ENCODE measurements around the gene CALML4. TPM values are rescaled to one million over a fixed set of nuclear protein-coding genes. Genes with fewer than 3 reads are reported as not detected.

The CALML4 gene
- polyA plus RNA-seq, 1 experiment = 0.47 TPM

DNA sequence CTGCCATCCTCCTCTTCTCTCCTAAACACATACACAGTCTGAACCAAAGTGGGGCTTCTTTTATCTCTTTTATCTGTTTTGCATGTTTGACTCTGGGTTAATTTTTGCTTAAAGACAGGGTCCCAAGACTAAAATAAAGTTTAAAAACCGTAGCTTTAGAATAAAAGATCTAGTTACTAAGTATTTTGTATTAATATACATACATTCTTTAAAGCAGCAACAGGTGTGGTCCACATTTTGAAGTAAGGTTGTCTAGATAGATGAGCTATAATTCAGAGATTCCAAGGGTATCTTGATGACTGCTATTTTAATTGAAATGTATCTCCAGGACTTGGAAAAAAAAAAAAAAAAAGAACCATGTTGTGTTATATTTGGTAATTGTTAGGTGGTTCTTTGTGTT, 61.3 kb downstream of the CALML4 start:
- no peak for DNase-seq (ENCODE audit: low read depth)
- TF ChIP-seq, protein P1, sequence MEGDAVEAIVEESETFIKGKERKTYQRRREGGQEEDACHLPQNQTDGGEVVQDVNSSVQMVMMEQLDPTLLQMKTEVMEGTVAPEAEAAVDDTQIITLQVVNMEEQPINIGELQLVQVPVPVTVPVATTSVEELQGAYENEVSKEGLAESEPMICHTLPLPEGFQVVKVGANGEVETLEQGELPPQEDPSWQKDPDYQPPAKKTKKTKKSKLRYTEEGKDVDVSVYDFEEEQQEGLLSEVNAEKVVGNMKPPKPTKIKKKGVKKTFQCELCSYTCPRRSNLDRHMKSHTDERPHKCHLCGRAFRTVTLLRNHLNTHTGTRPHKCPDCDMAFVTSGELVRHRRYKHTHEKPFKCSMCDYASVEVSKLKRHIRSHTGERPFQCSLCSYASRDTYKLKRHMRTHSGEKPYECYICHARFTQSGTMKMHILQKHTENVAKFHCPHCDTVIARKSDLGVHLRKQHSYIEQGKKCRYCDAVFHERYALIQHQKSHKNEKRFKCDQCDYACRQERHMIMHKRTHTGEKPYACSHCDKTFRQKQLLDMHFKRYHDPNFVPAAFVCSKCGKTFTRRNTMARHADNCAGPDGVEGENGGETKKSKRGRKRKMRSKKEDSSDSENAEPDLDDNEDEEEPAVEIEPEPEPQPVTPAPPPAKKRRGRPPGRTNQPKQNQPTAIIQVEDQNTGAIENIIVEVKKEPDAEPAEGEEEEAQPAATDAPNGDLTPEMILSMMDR (IDR thresholded peaks at IDR 0.05; ENCODE audit: insufficient read depth, low read depth, low read length) = no peak
- Histone ChIP-seq H3K4me3 (ENCODE audit: low read depth, low read length) (no peak overlapping the region), H3K27me3 (ENCODE audit: control insufficient read depth, insufficient read depth, low read length) (no peaks in the 10 kb centered on the region), H3K36me3 (ENCODE audit: control insufficient read depth, insufficient read depth, low read length) (no peaks in the 10 kb centered on the region)
- CTCF ChIA-PET = interaction anchor here (0.6 to 1.2 kb wide), 3 partner anchors 11 to 281 kb away, joined by 3 to 5 read pairs (median 4); no protein-coding TSS in a partner anchor
- POLR2A ChIA-PET = no interaction called here

DNA sequence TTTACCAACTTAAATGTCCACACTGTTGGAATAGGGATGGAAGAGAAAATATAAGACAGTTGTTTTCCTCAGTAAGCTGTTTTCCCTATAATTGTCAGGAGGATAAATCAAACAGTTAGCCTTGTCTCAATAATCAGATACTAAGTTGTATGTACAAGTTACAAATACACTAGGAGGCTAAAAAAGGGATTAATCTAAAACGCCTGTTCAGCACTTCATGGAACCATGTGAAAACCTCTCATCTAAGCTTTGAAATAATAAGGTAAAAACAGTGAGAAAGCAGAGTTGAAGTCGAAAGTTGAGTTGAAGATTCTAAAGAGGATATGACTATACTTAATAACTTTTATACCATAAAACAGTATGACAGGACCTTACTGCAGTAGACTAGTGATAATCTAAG, 62.0 kb downstream of the CALML4 start:
- Histone ChIP-seq H3K27me3 (ENCODE audit: control insufficient read depth, insufficient read depth, low read length) (no peaks in the 10 kb centered on the region), H3K4me3 (ENCODE audit: low read depth, low read length) (no peak overlapping the region), H3K36me3 (ENCODE audit: control insufficient read depth, insufficient read depth, low read length) (no peaks in the 10 kb centered on the region)
- DNase-seq (ENCODE audit: low read depth) = no peak
- ChIA-PET POLR2A (no interaction called here), CTCF (interaction anchor here (0.6 to 1.2 kb wide), 3 partner anchors 12 to 280 kb away, joined by 3 to 5 read pairs (median 4); no protein-coding TSS in a partner anchor)
- TF ChIP-seq, protein P1 (IDR thresholded peaks at IDR 0.05; ENCODE audit: insufficient read depth, low read depth, low read length) = no peak

Other genes with a start within 250 kb of the CALML4 start
- 37.4 and 42.3 TPM in 2 replicates for gene PIAS1, start 151.0 kb downstream of the CALML4 start, polyA plus RNA-seq (2011; rRNA removed)
- gene CLN6, start 24.4 kb upstream of the CALML4 start, polyA plus RNA-seq (2011; rRNA removed) = 22.1 and 25.4 TPM in 2 replicates
- 58.3 and 78.4 TPM in 2 replicates for gene FEM1B, start 72.4 kb upstream of the CALML4 start, polyA plus RNA-seq (2011; rRNA removed)
- 47.2 and 72.7 TPM in 2 replicates for gene ITGA11, start 226.8 kb upstream of the CALML4 start, polyA plus RNA-seq (2011; rRNA removed)